ENCODE measurements around the gene SOCS6.
"Not testable (repeated sequence)": the region's sequence is repeated elsewhere in the genome, so short reads cannot be mapped to it uniquely, and the experiment has no call there.

Gene SOCS6, protein sequence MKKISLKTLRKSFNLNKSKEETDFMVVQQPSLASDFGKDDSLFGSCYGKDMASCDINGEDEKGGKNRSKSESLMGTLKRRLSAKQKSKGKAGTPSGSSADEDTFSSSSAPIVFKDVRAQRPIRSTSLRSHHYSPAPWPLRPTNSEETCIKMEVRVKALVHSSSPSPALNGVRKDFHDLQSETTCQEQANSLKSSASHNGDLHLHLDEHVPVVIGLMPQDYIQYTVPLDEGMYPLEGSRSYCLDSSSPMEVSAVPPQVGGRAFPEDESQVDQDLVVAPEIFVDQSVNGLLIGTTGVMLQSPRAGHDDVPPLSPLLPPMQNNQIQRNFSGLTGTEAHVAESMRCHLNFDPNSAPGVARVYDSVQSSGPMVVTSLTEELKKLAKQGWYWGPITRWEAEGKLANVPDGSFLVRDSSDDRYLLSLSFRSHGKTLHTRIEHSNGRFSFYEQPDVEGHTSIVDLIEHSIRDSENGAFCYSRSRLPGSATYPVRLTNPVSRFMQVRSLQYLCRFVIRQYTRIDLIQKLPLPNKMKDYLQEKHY

GRCh38 chr18:70288851-70289328 lies at the start of gene SOCS6:
TSS of gene SOCS6 (plus strand) at chr18:70289045. CDS start at chr18:70324669, 35,624 bp downstream.
- DNase-seq (ENCODE audit: low read depth): no peak

GRCh38 chr18:70243131-70243929 lies 45.5 kb upstream of the SOCS6 start:
- DNase-seq (ENCODE audit: low read depth): no peak

GRCh38 chr18:70246061-70246466 lies 42.8 kb upstream of the SOCS6 start:
- no peak for DNase-seq (ENCODE audit: low read depth)

- no peak for DNase-seq (ENCODE audit: low read depth)
Observed at GRCh38 chr18:70249118-70249517, 39.7 kb upstream of the SOCS6 start.

DNA sequence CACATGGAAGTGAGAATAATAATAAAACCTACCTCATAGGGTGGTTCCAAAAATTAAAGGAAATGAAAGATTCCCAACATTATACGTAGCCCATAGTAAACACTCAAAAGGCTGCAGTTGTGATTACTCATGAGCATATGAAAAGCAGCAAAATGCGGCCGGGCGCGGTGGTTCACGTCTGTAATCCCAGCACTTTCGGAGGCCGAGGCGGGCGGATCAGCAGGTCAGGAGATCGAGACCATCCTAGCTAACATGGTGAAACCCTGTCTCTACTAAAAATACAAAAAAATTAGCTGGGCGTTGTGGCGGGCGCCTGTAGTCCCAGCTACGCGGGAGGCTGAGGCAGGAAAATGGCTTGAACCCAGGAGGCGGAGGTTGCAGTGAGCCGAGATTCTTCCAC lies 39.0 kb upstream of the SOCS6 start:
- DNase-seq (ENCODE audit: low read depth): not testable (repeated sequence)

DNA sequence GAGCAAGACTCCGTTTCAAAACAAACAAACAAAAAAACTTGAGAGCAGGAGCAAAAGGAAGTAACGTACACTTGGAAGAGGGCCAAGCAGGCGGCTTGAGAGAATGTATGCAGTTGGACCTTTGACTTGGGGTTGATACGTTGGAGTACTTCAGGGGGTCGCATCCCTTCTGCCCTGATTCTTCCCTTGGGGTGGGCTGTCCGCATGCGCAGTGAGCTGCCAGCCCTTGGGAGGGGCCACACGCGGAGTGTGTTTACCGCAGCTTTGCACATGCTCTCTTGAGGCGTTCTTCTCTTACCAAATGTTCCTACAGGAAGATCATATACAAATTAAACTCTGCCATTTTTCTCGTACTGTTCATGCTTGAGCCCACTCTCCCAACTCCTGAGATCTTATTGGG lies 38.1 kb upstream of the SOCS6 start:
- no peak for DNase-seq (ENCODE audit: low read depth)

DNA sequence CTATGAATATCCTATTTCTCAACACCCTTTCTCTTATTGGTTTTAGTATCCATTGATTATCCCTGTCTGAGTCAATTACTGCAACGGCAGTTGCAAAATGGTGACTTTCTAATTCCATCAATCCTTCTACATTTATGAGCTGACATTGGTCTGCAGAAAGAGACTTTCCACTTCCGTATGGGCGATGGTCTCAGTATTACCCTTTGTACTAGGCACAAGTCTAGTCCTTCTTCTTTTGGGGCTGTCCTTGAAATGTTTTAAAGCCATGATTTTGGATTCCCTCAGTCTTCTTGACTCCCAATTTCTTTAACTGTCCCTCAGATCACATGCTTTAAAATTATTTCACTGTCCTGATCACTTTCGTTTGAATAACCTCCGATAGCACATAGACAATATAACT lies 32.7 kb upstream of the SOCS6 start:
- DNase-seq (ENCODE audit: low read depth): no peak

DNA sequence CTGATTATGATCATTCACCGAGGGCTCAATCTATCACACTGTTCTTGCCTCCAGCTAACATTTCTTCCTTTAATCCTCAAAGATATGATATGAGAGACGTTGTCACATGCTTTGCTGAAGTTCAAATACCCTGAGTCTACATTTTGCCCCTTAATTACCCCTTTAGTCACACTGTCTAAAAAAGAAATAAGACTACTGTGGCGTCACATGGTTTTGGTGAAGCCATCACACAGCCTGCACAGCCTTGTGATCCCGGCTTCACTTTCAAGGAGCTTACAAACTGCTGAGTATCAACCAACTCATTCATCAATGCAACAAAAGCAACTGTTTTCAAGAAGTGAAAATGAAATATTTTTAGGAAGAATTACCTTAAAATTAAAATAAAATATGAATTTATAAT lies 31.9 kb upstream of the SOCS6 start:
- no peak for DNase-seq (ENCODE audit: low read depth)

GRCh38 chr18:70258243-70258642 lies 30.6 kb upstream of the SOCS6 start:
- DNase-seq (ENCODE audit: low read depth): no peak

DNA sequence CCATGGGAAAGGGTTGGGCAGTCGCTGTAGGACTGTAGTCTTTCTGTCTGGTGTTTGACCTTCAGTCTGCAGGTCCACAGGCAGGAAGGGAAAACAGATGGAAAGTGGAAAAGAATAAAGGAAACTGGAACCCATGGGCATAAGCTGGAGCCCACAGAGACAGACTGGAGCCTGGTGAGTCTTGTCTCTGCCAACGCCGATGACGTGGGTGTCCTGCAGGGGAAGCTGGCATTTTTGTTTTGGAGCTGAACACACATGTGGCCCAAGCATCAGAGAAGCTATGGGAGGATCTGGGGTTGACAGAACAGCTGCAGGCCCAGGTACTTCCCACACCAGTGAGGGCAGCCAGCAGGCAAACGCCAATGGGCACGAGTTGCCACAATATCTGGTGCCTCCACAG lies 28.2 kb upstream of the SOCS6 start:
- DNase-seq (ENCODE audit: low read depth): no peak

- DNase-seq (ENCODE audit: low read depth): no peak
Observed at GRCh38 chr18:70261141-70261788, 27.6 kb upstream of the SOCS6 start.

DNA sequence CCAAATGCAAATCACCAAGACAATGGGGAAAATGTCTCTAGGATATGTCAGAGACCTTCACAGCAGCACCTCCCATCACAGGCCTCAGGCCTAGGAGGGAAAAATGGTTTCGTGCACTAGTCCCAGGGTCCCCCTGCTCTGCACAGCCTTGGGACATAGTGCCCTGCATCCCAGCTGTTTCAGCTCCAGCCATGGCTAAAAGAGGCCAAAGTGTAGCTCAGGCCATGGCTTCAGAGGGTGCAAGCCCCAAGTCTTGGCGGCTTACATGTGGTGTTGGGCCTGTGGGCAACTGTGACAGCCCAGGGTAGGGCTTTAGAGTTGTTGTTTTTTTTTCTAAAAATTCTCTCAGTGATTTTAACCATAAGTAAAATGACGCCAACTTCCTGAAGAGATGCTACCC lies 25.5 kb upstream of the SOCS6 start:
- no peak for DNase-seq (ENCODE audit: low read depth)

- no peak for DNase-seq (ENCODE audit: low read depth)
Observed at GRCh38 chr18:70271742-70272141, 17.1 kb upstream of the SOCS6 start.

GRCh38 chr18:70273021-70273420 lies 15.8 kb upstream of the SOCS6 start:
- DNase-seq (ENCODE audit: low read depth): no peak

DNA sequence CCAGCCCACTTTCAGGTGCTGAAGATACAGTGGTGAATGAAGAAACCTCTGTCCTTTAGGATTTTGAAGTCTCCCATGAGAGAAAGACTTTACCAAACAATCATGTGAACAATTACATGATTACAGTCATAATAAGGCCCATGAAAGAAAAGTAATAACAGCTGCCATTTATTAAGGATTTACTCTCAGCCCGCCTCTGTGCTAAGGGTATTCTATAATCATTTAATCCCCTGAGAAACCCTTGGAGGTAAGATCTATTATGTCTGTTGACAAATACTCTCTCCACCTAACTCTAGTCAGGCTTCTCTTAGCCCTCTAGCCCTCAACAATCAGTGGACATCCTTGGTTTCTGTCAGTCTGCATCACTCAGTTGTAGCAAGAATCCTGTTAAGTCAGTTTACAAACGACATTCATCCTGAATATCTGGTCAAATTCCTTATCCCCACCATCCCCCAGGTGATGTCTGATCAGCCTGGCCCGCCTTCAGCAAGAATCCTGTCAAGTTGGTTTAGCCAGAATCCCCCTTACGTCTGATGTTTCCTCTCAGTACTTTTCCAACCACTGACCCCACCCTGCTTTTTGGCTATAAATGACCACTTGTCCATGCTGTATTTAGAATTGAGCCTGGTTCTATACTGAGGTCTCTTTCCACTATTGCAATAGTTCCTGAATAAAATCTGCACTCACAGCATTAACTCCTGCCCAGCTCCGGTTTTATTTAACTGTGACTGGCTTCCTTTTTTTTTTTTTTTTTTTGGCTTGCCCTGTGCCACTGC lies 12.2 kb upstream of the SOCS6 start:
- no peak for DNase-seq (ENCODE audit: low read depth)

DNA sequence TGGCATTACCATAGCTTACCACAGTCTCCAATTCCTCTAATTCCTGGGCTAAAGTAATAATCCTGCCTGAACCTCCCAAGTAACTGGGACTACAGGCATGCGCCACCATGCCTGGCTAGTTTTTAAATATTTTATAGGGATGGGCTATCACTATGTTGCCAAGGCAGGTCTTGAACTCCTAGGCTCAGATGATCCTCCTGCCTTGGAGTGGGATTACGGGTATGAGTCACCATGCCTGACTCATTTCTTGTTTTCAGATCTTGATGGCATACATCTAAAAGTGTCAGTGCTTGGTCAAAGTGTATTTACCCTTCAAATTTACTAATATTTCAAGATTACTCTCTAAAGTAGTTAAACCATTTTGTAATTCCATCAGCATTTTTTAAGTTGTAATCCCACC lies 9.4 kb upstream of the SOCS6 start:
- DNase-seq (ENCODE audit: low read depth): no peak

DNA sequence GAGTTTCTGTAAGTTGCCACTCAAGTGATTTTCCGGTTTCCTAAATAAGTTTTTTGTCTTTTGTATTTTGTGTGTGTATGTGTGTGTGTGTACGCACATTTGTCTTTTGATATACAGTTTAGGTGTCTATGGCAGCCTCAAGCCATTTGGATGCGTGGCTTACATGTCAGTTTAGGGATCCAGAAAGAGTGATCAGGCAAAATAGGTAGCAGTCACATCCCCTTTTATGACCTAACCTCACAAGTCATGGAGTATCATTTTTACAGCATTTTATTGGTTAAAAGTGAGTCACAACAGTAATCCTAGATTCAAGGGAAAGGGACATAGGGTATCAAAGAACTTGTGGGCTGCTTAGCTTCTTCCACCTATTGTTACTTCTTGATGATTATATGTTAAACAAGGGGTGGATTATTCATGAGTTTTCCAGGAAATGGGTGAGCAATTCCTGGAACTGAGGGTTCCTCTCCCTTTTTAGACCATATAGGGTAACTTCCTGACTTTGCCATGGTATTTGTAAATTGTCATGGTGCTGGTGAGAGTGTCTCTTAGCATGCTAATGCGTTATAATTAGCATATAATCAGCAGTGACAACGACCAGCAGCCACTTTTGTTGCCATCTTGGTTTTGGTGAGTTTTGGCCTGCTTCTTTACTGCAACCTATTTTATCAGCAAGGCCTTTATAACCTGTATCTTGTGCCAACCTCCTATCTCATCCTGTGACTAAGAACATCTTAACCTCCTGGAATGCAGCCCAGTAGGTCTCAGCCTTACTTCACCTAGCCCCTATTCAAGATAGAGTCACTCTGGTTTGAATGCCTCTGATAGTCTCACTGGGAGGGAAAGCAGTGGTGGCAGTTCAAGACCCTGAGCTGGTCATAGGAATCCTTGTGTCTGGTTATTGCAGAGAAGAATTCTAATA lies 8.6 kb upstream of the SOCS6 start:
- no peak for DNase-seq (ENCODE audit: low read depth)

DNA sequence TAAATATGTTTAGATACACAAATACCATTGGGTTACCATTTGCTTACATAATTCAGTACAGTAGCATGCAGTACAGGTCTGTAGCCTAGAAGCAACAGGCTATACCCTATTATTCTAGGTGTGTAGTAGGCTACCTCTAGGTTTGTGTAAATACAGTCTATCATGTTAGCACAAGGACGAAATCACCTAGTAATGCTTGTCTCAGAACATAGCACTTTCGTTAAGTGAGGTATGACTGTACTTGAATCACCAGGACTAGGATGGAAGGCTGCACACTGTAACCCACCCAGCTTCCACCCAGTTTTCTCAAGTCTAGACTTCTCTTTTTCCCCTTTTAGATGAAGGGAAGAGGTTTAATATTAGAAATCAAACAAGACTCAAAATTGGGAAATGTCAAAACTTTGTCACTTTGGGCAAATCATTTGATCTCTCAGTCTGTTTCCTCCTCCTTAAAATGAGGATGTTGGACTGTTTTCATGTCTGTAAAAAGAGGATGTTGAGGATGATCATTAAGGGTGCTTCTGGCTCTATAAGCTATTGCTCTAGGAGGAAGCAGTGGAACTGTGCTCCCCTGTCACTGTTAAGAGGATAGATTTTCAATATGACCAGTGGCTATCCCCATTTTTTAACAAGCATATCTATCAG lies 3.7 kb upstream of the SOCS6 start:
- no peak for DNase-seq (ENCODE audit: low read depth)

DNA sequence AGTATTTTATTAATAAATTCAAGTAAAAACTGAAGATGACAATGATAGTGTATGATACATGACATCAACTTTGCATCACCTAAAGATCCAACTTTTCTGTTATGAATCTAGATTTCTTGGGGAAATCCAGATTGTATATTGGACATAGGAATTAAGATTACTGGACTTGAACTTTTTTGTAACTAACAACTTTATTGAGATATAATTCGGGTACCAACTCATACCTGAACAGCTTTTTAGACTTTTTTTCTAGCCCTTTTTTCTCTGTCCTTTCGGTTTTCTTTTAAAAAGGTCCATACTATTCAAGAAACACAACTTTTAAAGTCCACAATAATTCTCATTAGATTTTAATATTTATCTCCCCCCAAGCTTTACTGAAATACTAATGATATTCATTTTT lies 1.1 kb upstream of the SOCS6 start:
- DNase-seq (ENCODE audit: low read depth): no peak

Data from activated T-cell treated with anti-CD3 and anti-CD28 coated beads for 1 hour (primary cell).